ENCODE data around the gene TRHDE.
"Not testable (repeated sequence)": the region's sequence is repeated elsewhere in the genome, so short reads cannot be mapped to it uniquely, and the experiment has no call there.

The TRHDE gene

GRCh38 chr12:72694193-72694592, 422.0 kb downstream of the TRHDE start:
- TF ChIP-seq PRDM4 (tag by site-specific recombination; IDR thresholded peaks at IDR 0.05) (no peak), ZNF621 (tag by site-specific recombination; IDR thresholded peaks at IDR 0.05) (no peak), TRIM28 (IDR thresholded peaks at IDR 0.05; ENCODE audit: borderline replicate concordance, low read length) (no peak), ZNF473 (tag by site-specific recombination; IDR thresholded peaks at IDR 0.05) (no peak), ZNF571 (tag by site-specific recombination; IDR thresholded peaks at IDR 0.05) (no peak), ZNF585B (tag by site-specific recombination; IDR thresholded peaks at IDR 0.05) (no peak), ZNF114 (tag by site-specific recombination; IDR thresholded peaks at IDR 0.05) (no peak), SCRT2 (tag by site-specific recombination; IDR thresholded peaks at IDR 0.05) (no peak), ZSCAN16 (tag by site-specific recombination; IDR thresholded peaks at IDR 0.05) (no peak), INSM2 (tag by site-specific recombination; IDR thresholded peaks at IDR 0.05) (no peak), ZNF639 (tag by site-specific recombination; IDR thresholded peaks at IDR 0.05) (no peak), ZNF175 (tag by site-specific recombination; IDR thresholded peaks at IDR 0.05) (no peak), BCL11B (tag by site-specific recombination; IDR thresholded peaks at IDR 0.05; ENCODE audit: low read depth) (no peak), ZNF23 (tag by site-specific recombination; IDR thresholded peaks at IDR 0.05; ENCODE audit: borderline replicate concordance) (no peak), ZNF354C (tag by site-specific recombination; IDR thresholded peaks at IDR 0.05; ENCODE audit: borderline replicate concordance, low read depth) (no peak)
- CTCF ChIA-PET, result interaction anchor here (0.9 kb wide), 1 partner anchor 158 kb away, joined by 3 read pairs; no protein-coding TSS in a partner anchor
- H3K9me3 ChIP-seq (ENCODE audit: control insufficient read depth, insufficient read depth, low read depth, low read length), result no peaks in the 10 kb centered on the region
- no peak overlapping the region for H3K4me3 ChIP-seq (ENCODE audit: low read depth, low read length)
- no peaks in the 10 kb centered on the region for H3K36me3 ChIP-seq (ENCODE audit: control insufficient read depth in 2 of 2, insufficient read depth in 1 of 2, low read length in 2 of 2)
- POLR2A ChIA-PET, result no interaction called here
- H3K4me1 ChIP-seq (ENCODE audit: control insufficient read depth, insufficient read depth, low read length), result no peaks in the 10 kb centered on the region
- no peak overlapping the region for H3K27ac ChIP-seq (ENCODE audit: extremely low read depth, low read depth, low read length)

- Histone ChIP-seq H3K36me3 (ENCODE audit: control insufficient read depth in 2 of 2, insufficient read depth in 1 of 2, low read length in 2 of 2) (no peaks in the 10 kb centered on the region), H3K4me1 (ENCODE audit: control insufficient read depth, insufficient read depth, low read length) (no peaks in the 10 kb centered on the region), H3K27ac (ENCODE audit: extremely low read depth, low read depth, low read length) (no peak overlapping the region), H3K4me3 (ENCODE audit: low read depth, low read length) (no peak overlapping the region), H3K9me3 (ENCODE audit: control insufficient read depth, insufficient read depth, low read depth, low read length) (no peaks in the 10 kb centered on the region)
- TF ChIP-seq ZNF23 (tag by site-specific recombination; IDR thresholded peaks at IDR 0.05; ENCODE audit: borderline replicate concordance) (no peak), ZNF404 (tag by site-specific recombination; IDR thresholded peaks at IDR 0.05) (no peak), TSHZ1 (tag by site-specific recombination; IDR thresholded peaks at IDR 0.05; ENCODE audit: borderline replicate concordance) (no peak), ZNF510 (tag by site-specific recombination; IDR thresholded peaks at IDR 0.05; ENCODE audit: insufficient replicate concordance) (no peak), ZNF19 (tag by site-specific recombination; IDR thresholded peaks at IDR 0.05; ENCODE audit: low read depth) (no peak), ZNF701 (tag by site-specific recombination; IDR thresholded peaks at IDR 0.05) (no peak), ZFP41 (tag by site-specific recombination; IDR thresholded peaks at IDR 0.05; ENCODE audit: borderline replicate concordance) (no peak), PRDM6 (tag by site-specific recombination; IDR thresholded peaks at IDR 0.05) (no peak), ZNF777 (tag by site-specific recombination; IDR thresholded peaks at IDR 0.05; ENCODE audit: borderline replicate concordance) (no peak)
- POLR2A ChIA-PET, result no interaction called here
- CTCF ChIA-PET, result no interaction called here
These were observed 427.2 kb downstream of the TRHDE start for GRCh38 chr12:72699362-72699761.

- H3K4me1 ChIP-seq (ENCODE audit: control insufficient read depth, insufficient read depth, low read length); H3K9me3 ChIP-seq (ENCODE audit: control insufficient read depth, insufficient read depth, low read depth, low read length); CTCF ChIA-PET; H3K36me3 ChIP-seq (ENCODE audit: control insufficient read depth in 2 of 2, insufficient read depth in 1 of 2, low read length in 2 of 2); H3K4me3 ChIP-seq (ENCODE audit: low read depth, low read length); POLR2A ChIA-PET; H3K27ac ChIP-seq (ENCODE audit: extremely low read depth, low read depth, low read length): not testable (repeated sequence)
These were observed 439.9 kb downstream of the TRHDE start for GRCh38 chr12:72712025-72712424.
